ENCODE results near the gene HOXC5.

- TF ChIP-seq CTCF (IDR thresholded peaks at IDR 0.05) (peak; percentile 71 to 95 (median 90)), POLR2A (IDR thresholded peaks at IDR 0.05) (no peak)
Measured at GRCh38 chr12:54005853-54006558, 26.8 kb upstream of the HOXC5 start.
